Neural progenitor cell (in vitro differentiated cells): ENCODE data around the gene TPM1.

Experiments used
- CTCF ChIP-seq: fragments of 200-600 bp; sonication (generic); IDR thresholded peaks from 2 replicates; pipeline ENCODE4 v1.5.1; 2017; ENCODE audit warnings: antibody characterized with exemption, mild to moderate bottlenecking
- EZH2 ChIP-seq: fragments of 200-600 bp; sonication (generic); IDR thresholded peaks from 2 replicates; pipeline ENCODE4 v1.6.1; 2017; ENCODE audit warnings: antibody characterized with exemption, mild to moderate bottlenecking, moderate library complexity
- EZH2phosphoT487 ChIP-seq: fragments of 200-600 bp; sonication (generic); IDR thresholded peaks from 2 replicates; pipeline ENCODE4 v1.6.1; 2017; ENCODE audit warnings: antibody characterized with exemption

- TF ChIP-seq CTCF (no peak), EZH2phosphoT487 (no peak), EZH2 (no peak)
These were observed 67.4 kb downstream of the TPM1 start for GRCh38 chr15:63109920-63110319.
